CD1c-positive myeloid dendritic cell (primary cell): ENCODE measurements around the gene MYO7B.
A peak's percentile ranks its signal among the peaks of the same experiment; 100 is the strongest.

ENCODE experiments used
- DNase-seq: peaks from one replicate; pipeline ENCODE4 v3.0.0-alpha.2; 2016; ENCODE audit errors: extremely low spot score

The MYO7B gene

DNA sequence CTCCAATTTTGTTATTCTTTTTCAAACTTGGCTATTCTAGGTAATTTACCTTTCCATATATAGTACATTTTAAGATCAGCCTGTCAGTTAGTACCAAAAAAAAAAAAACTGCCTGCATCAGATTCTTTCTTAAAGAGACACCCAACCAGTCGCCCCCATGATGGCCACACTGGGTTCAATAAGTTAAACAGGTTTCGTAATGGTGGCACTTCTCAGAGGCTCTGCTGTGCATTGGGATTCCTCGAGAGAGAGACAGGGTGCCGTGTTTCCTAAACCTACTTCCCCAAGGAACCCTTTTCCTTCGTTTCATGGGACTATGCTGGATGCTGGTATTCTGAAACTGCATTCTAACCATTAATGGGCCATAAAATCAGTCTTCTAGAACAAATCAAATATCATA, 37.4 kb downstream of the MYO7B start:
- no peak for DNase-seq

DNA sequence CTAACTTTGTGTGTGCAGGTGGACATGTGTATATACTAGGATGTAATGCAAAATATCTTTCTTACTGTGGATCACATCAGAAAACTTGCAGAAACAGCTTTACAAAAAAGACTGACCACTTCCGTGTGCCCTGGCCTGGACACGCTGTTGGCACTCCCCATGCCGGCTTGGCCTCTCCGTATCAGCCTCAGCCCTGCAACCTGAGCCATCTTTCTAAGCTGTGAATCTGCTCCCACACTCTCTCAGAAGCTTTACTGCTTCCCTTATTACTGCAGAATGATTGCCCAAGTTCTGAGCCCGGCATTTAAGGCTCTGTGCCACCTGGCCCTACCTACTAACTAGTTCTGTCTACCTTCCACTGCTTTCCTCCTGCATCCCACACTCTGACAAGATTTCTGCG, 37.8 kb downstream of the MYO7B start:
- no peak for DNase-seq

DNA sequence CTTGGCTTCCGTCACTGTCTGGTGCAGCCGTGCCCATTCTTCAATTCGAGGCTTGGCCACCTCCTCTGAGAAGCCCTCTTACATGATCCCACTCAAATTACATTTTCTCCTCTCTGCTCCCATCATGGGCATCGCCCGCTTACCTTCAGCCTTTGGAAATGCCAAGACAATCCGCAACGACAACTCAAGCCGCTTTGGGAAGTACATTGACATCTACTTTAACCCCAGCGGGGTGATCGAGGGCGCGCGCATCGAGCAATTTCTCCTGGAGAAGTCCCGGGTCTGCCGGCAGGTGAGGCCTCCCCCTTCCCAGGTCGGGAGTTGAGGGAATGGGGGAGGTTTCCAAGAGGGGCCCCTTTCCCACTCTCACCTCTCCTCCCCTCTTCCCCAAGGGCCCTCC, 38.3 kb downstream of the MYO7B start:
- DNase-seq = no peak

GRCh38 chr2:127574656-127575055, 39.2 kb downstream of the MYO7B start:
- DNase-seq = no peak

GRCh38 chr2:127575185-127575765, 39.8 kb downstream of the MYO7B start:
- no peak for DNase-seq

DNA sequence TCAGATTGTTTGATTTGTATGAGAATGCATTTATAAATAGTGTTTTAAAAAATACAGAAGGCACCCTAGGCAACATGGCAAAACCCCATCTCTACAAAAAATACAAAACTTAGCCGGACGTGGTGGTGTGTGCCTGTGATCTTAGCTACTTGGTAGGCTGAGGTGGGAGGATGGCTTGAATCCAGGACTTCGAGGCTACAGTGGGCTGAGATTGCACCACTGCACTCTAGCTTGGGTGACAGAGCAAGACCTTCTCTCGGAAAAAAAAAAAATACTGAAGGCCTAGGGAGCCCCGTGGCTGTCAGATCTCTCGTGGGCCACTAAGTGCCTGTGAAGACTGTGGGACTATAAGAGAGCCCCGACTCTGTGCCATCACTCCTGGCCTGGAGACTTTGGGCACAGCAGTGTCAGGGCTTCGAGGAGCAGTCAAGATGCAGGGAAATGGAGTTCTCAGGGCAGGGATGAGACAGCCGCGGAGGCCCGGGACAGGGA, 40.5 kb downstream of the MYO7B start:
- no peak for DNase-seq

- DNase-seq = no peak
These were observed 41.1 kb downstream of the MYO7B start for GRCh38 chr2:127576433-127577207.

- DNase-seq = no peak
These were observed 41.7 kb downstream of the MYO7B start for GRCh38 chr2:127577208-127577475.

GRCh38 chr2:127577503-127577902, 42.0 kb downstream of the MYO7B start:
- DNase-seq = no peak

DNA sequence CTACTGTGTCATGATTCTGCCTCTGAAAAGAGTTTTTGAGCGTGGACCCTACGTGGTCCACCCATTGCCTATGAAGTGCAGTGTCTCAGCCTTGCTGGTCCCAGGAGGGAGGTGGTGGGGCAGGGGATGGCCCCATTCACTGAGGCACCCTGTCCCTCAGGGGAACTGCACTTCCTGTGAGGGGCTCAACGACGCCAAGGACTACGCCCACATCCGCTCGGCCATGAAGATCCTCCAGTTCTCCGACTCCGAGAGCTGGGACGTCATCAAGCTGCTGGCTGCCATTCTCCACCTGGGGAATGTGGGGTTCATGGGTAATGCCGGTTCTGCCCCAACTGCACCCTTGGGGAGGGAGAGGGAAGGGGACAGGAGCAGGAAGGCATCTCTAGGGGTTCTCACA, 42.5 kb downstream of the MYO7B start:
- no peak for DNase-seq

DNA sequence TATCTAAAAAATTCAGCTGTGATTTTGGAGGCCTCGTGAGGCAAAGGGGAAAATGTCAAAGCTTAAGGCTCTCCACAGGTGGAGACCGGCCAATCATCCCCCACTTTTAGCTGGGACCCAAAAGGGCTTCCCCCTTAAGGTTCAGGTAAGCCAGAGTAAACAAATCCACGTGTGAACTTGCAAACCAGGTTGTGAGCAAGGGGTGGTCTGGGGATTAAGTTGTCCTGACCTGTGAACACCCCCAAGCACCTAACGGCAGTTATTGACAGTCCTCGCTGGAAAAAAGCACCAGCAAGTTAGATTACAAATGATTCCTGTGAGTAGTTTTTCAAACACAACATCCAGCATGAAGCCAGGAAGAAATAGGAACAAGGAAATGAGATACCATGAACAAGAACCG, 42.9 kb downstream of the MYO7B start:
- DNase-seq = no peak

DNA sequence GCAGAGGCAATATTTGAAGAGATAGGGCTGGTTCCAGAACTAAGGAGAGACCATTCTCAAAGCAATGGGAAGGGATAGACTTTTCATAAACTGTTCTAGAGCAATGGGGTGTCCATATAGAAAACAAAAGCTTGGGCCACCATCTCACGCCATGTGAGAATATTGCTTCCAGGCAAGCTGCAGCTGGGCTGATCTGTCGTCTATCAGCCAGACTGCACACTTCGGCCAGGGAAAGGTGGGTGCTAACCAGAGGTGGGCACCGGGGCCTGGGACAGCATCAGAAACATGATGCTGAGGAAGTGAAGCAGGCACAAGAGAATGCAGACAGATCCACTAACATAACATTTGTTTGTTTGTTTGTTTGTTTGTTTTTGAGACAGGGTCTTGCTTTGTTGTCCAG, 43.7 kb downstream of the MYO7B start:
- DNase-seq = no peak

DNA sequence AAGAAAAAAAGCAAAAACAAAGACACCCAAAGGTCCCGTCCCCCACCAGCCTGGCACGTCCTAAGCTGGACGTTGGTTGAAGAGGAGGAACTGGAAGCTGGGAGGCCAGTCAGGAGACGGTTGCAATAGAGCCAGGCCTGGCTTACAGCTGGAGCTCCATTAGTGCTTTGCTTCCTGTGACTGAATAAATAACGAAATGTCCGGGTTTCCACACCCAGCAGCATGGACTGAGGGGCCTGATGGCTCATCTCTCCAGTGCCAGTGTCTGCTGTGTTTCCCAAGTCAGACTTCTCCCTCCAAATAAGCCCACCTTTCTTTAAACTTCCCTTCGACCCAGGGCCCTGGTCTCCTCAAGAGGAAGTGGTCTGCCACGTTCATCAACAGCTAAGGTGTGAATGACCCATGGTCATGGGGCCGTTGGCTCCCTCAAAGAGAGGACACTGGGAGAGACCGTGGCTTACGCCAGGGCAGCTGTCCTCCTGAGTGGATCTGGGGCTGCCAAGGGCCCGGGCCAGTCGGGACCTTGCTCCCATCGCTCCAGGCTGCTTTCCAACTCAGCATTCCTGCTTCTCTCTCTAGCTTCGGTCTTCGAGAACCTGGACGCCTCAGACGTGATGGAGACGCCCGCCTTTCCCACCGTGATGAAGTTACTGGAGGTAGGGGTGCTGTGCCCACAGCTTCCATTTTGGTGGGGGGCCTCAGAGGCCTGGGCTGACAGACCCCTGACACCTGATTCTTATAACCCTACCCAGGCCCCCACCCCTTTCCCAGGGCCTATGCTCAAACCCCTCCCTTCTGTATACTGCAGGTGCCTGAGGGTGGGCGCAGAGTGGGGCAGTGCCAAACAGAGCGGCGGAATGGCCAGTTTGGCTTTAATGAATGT, 44.9 kb downstream of the MYO7B start:
- peak; percentile 4 for DNase-seq

- no peak for DNase-seq
These were observed 45.5 kb downstream of the MYO7B start for GRCh38 chr2:127581050-127581345.

GRCh38 chr2:127581516-127582490, 46.3 kb downstream of the MYO7B start:
- no peak for DNase-seq

DNA sequence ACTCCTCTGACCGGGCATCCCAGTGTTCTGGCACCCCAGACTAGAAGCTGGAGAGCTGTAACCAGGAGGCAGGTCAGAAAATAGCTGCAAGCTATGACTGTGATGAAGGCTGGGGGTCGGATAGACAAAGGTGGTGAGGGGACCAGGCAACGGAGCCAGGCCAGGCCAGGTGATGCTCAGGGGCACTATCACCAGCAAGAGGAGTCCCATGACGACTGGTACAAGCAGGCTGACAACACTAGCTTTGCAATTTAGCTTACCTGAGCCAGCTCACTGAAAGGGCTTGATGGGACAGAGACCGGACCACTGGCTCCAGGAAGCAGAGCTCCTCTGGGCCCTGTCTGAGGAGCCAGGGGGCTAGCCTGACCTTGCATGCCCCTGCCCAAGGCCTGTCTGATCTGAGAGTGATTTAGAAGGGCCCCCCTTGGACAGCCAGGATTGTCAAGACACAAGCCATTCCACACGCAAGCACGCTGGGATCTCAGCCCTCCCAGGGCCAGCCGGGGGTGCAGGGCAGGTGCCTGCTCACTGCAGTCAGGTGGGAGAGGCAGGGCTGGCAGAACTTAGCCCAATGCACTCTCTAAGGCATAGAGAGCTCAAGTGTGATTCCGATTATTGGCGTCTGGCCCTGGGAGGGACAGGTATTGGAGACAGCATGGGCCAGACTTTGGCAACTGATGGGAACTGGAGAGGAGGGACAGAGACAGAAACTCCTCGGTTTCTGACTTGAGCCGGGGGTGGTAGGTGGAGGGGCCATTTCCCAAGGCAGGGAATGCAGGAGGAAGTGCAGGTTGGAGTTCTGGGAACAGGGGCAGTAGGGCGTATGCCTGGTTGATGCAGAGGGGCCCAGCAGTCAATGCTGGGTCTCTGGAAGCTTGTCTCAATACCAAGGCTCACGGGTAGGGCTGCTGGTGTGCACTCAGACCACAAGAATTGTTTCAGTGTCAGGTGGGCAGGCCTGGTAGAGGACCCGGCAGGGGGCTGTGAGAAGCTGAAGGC, 47.7 kb downstream of the MYO7B start:
- DNase-seq = no peak

- no peak for DNase-seq
These were observed 48.6 kb downstream of the MYO7B start for GRCh38 chr2:127584047-127584446.

DNA sequence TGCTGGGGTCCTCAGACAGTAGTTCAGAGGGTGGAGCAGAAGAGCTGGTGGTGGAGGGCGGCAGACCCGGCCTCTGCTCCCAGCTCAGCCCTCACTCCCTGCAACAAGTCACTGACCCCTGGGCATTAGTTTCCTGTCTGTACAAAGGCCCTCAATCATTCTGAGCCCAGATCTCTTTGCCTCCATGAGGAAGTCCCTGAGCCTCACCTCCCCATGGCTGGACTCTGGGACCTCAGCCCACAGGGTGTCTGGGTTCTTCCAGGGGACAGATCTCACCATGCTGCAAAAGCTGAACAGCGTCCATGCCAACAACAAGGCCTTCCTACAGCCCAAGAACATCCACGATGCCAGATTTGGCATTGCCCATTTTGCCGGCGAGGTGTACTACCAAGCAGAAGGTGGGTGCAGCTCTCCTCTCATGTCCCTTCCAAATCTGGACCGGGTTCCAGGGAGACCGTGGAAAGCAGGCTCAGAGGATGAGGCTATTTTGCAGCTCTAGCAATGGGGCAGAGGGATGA, 49.1 kb downstream of the MYO7B start:
- no peak for DNase-seq

DNA sequence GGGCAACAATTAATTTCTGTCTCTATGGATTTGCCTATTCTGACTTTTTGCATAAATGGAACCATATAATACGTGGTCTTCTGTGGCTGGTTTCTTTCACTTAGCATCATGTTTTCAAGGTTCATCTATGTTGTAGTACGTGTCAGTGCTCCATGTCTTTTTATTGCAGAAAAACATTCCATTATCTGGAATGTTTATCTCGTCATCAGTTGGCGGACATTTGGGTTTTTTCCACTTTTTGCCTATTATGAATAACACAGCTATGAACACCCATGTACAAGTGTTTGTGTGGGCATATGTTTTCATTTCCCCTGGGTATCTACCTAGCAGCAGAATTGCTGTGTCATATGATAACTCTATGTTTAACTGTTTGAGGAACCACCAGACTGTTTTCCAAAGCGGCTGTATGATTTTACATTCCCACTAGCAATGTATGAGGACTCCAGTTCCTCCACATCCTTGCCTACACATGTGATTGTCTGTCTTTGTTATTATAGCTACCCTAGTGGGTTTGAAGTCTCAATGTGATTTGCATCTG, 49.9 kb downstream of the MYO7B start:
- peak; percentile 2 for DNase-seq

DNA sequence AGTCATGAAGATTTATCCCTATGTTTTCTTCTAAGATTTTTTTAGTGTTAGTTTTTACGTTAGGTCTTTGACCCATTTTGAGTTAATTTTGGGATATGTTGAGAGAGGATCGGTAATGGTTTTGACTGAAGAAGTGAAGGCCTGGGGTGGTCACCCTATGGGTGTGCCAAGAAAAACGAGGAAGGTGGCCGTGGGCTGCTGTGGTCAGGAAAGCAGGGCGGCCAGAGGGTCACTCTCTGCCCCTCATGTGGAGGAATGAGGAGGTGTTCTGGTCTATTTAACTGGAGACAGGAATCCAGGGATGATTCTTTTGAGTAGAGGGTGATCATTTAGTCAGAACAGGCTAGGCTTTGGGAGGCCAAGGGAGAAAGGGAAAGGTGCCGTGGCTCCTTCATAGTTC, 50.7 kb downstream of the MYO7B start:
- DNase-seq = no peak
